ENCODE measurements around the gene APC.
"Not testable (repeated sequence)": the region's sequence is repeated elsewhere in the genome, so short reads cannot be mapped to it uniquely, and the experiment has no call there.

The APC gene

GRCh38 chr5:112713206-112713605, 24.5 kb upstream of the APC start:
- no peak for TF ChIP-seq CTCF (IDR thresholded peaks at IDR 0.05; ENCODE audit: control insufficient read depth, insufficient read depth, low read depth, low read length, missing control alignments)
- no peak for DNase-seq (ENCODE audit: low read depth)
- no peak overlapping the region for H3K4me3 ChIP-seq (ENCODE audit: control insufficient read depth, low read depth, low read length)

- H3K4me3 ChIP-seq (ENCODE audit: control insufficient read depth, low read depth, low read length); DNase-seq (ENCODE audit: low read depth): not testable (repeated sequence)
Observed at GRCh38 chr5:112716895-112717294, 20.8 kb upstream of the APC start.

GRCh38 chr5:112717506-112718082, 20.1 kb upstream of the APC start:
- TF ChIP-seq CTCF (IDR thresholded peaks at IDR 0.05; ENCODE audit: control insufficient read depth, insufficient read depth, low read depth, low read length, missing control alignments): no peak
- DNase-seq (ENCODE audit: low read depth): no peak
- no peak overlapping the region for H3K4me3 ChIP-seq (ENCODE audit: control insufficient read depth, low read depth, low read length)

- TF ChIP-seq CTCF (IDR thresholded peaks at IDR 0.05; ENCODE audit: control insufficient read depth, insufficient read depth, low read depth, low read length, missing control alignments): no peak
- H3K4me3 ChIP-seq (ENCODE audit: control insufficient read depth, low read depth, low read length): no peak overlapping the region
- no peak for DNase-seq (ENCODE audit: low read depth)
Observed at GRCh38 chr5:112718344-112718743, 19.3 kb upstream of the APC start.

GRCh38 chr5:112720576-112720975, 17.1 kb upstream of the APC start:
- no peak for DNase-seq (ENCODE audit: low read depth)
- no peak for TF ChIP-seq CTCF (IDR thresholded peaks at IDR 0.05; ENCODE audit: control insufficient read depth, insufficient read depth, low read depth, low read length, missing control alignments)
- no peak overlapping the region for H3K4me3 ChIP-seq (ENCODE audit: control insufficient read depth, low read depth, low read length)

- DNase-seq (ENCODE audit: low read depth): no peak
- H3K4me3 ChIP-seq (ENCODE audit: control insufficient read depth, low read depth, low read length): no peak overlapping the region
- no peak for TF ChIP-seq CTCF (IDR thresholded peaks at IDR 0.05; ENCODE audit: control insufficient read depth, insufficient read depth, low read depth, low read length, missing control alignments)
Observed at GRCh38 chr5:112724901-112725300, 12.8 kb upstream of the APC start.

- no peak for DNase-seq (ENCODE audit: low read depth)
- TF ChIP-seq CTCF (IDR thresholded peaks at IDR 0.05; ENCODE audit: control insufficient read depth, insufficient read depth, low read depth, low read length, missing control alignments): no peak
- H3K4me3 ChIP-seq (ENCODE audit: control insufficient read depth, low read depth, low read length): no peak overlapping the region
Observed at GRCh38 chr5:112729630-112730029, 8.1 kb upstream of the APC start.

All from AG09309 (cell line).